Right lobe of liver (tissue), 4 donors: ENCODE measurements around the gene CACNA1F.

Experiments
- POLR2A ChIP-seq: fragments of 450-650 bp; IDR thresholded peaks from one replicate; pipeline ENCODE4 v1.6.1; 2017; ENCODE audit warnings: antibody characterized with exemption, mild to moderate bottlenecking
- TF ChIP-seq, protein P1 (sequence below), 4 donors: fragments of 200-600 bp in 3 of 4; fragments of 450-650 bp in 1 of 4; IDR thresholded peaks; one replicate each; pipeline versions ENCODE4 v1.5.1 to v1.8.0; 2016 to 2022; ENCODE audit warnings: antibody characterized with exemption in 4 of 4, mild to moderate bottlenecking in 2 of 4
- donor health status: DM: no; HTN: no; CAD: no.
- donor health status: DM: no; HTN: no; CAD: no.
- donor health status: DM: no; HTN: yes; CAD: no.

- TF ChIP-seq, protein P1, sequence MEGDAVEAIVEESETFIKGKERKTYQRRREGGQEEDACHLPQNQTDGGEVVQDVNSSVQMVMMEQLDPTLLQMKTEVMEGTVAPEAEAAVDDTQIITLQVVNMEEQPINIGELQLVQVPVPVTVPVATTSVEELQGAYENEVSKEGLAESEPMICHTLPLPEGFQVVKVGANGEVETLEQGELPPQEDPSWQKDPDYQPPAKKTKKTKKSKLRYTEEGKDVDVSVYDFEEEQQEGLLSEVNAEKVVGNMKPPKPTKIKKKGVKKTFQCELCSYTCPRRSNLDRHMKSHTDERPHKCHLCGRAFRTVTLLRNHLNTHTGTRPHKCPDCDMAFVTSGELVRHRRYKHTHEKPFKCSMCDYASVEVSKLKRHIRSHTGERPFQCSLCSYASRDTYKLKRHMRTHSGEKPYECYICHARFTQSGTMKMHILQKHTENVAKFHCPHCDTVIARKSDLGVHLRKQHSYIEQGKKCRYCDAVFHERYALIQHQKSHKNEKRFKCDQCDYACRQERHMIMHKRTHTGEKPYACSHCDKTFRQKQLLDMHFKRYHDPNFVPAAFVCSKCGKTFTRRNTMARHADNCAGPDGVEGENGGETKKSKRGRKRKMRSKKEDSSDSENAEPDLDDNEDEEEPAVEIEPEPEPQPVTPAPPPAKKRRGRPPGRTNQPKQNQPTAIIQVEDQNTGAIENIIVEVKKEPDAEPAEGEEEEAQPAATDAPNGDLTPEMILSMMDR (IDR thresholded peaks at IDR 0.05) = no peak
- no peak for TF ChIP-seq POLR2A
These were observed 10.0 kb upstream of the CACNA1F start for GRCh38 chrX:49243166-49243565.
